Measurements from ENCODE around the gene CRTC1. TPM values are rescaled to one million over a fixed set of nuclear protein-coding genes. Genes with fewer than 3 reads are reported as not detected.
"Not testable (repeated sequence)": the region's sequence is repeated elsewhere in the genome, so short reads cannot be mapped to it uniquely, and the experiment has no call there.

Gene CRTC1
- total RNA-seq, 2 donors from 2014 or later, result 4.0 to 5.8 TPM

- Histone ChIP-seq H3K9me3 (no peaks in the 10 kb centered on the region), H3K36me3 (peaks cover 23% of the 10 kb centered on the region), H3K27me3 (no peaks in the 10 kb centered on the region), H3K4me3 (no peak overlapping the region), H3K4me1 (peaks cover 0 to 32% of the 10 kb centered on the region in 2 donors), H3K27ac (peak overlapping the region; percentile 56 to 68)
- DNase-seq (ENCODE audit: low spot score), result no peak
- peak in 1 of 2 donors; percentile 44 for TF ChIP-seq CTCF (IDR thresholded peaks at IDR 0.05)
These were observed 10.7 kb upstream of the CRTC1 start for GRCh38 chr19:18672606-18673337.

- peaks cover 0 to 41% of the 10 kb centered on the region in 2 donors for H3K4me1 ChIP-seq
- H3K27me3 ChIP-seq, result no peaks in the 10 kb centered on the region
- no peak for DNase-seq (ENCODE audit: low spot score)
- no peaks in the 10 kb centered on the region for H3K9me3 ChIP-seq
- H3K36me3 ChIP-seq, result peaks cover 5% of the 10 kb centered on the region
- no peak for TF ChIP-seq CTCF (IDR thresholded peaks at IDR 0.05)
- peak overlapping the region in 1 of 2 donors; percentile 46 for H3K27ac ChIP-seq
- no peak overlapping the region for H3K4me3 ChIP-seq
These were observed 8.9 kb upstream of the CRTC1 start for GRCh38 chr19:18674616-18675015.

GRCh38 chr19:18675779-18676178 is 7.7 kb upstream of the CRTC1 start:
- H3K36me3 ChIP-seq, result no peaks in the 10 kb centered on the region
- H3K4me3 ChIP-seq, result no peak overlapping the region
- TF ChIP-seq CTCF (IDR thresholded peaks at IDR 0.05), result peak in 1 of 2 donors; percentile 47
- no peak for DNase-seq (ENCODE audit: low spot score)
- no peaks in the 10 kb centered on the region for H3K27me3 ChIP-seq
- H3K27ac ChIP-seq, result no peak overlapping the region
- H3K4me1 ChIP-seq, result peaks cover 0 to 41% of the 10 kb centered on the region in 2 donors
- no peaks in the 10 kb centered on the region for H3K9me3 ChIP-seq

- TF ChIP-seq CTCF (IDR thresholded peaks at IDR 0.05), result no peak
- Histone ChIP-seq H3K9me3 (no peaks in the 10 kb centered on the region), H3K27me3 (no peaks in the 10 kb centered on the region), H3K36me3 (no peaks in the 10 kb centered on the region), H3K27ac (no peak overlapping the region), H3K4me1 (peaks cover 0 to 35% of the 10 kb centered on the region in 2 donors), H3K4me3 (no peak overlapping the region)
- no peak for DNase-seq (ENCODE audit: low spot score)
These were observed 6.8 kb upstream of the CRTC1 start for GRCh38 chr19:18676692-18677091.

- no peaks in the 10 kb centered on the region for H3K27me3 ChIP-seq
- DNase-seq (ENCODE audit: low spot score), result no peak
- H3K36me3 ChIP-seq, result no peaks in the 10 kb centered on the region
- no peak overlapping the region for H3K27ac ChIP-seq
- no peak overlapping the region for H3K4me3 ChIP-seq
- TF ChIP-seq CTCF (IDR thresholded peaks at IDR 0.05), result no peak
- no peaks in the 10 kb centered on the region for H3K9me3 ChIP-seq
- H3K4me1 ChIP-seq, result peaks cover 0 to 30% of the 10 kb centered on the region in 2 donors
These were observed 6.3 kb upstream of the CRTC1 start for GRCh38 chr19:18677156-18677555.

- not testable (repeated sequence) for H3K27ac ChIP-seq; H3K4me3 ChIP-seq; H3K36me3 ChIP-seq; H3K27me3 ChIP-seq; DNase-seq (ENCODE audit: low spot score); H3K9me3 ChIP-seq
- peaks cover 0 to 30% of the 10 kb centered on the region in 2 donors for H3K4me1 ChIP-seq
These were observed 3.3 kb upstream of the CRTC1 start for GRCh38 chr19:18680148-18680547.
